Measurements from ENCODE around the gene C2orf76.
"Not testable (repeated sequence)": the region's sequence is repeated elsewhere in the genome, so short reads cannot be mapped to it uniquely, and the experiment has no call there.

C2orf76 gene

DNA sequence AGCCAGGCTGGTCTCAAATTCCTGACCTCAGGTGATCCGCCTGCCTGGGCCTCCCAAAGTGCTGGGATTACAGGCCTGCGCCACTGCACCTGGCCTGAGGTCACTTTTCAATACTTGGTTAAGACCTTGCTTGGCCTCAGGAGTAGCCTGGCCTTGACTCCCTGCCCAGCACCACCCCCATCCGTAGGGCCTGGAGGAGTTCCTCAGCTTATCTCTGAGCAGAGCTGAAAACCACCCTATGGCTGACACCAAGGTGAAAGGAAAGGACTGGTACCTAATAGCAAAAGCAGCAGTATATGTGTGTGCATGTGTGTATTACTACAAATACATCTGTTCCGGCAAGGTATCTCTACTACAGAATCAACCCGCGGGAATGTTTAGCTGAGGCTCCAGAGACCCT is 87.0 kb downstream of the C2orf76 start:
- TF ChIP-seq, protein P1, sequence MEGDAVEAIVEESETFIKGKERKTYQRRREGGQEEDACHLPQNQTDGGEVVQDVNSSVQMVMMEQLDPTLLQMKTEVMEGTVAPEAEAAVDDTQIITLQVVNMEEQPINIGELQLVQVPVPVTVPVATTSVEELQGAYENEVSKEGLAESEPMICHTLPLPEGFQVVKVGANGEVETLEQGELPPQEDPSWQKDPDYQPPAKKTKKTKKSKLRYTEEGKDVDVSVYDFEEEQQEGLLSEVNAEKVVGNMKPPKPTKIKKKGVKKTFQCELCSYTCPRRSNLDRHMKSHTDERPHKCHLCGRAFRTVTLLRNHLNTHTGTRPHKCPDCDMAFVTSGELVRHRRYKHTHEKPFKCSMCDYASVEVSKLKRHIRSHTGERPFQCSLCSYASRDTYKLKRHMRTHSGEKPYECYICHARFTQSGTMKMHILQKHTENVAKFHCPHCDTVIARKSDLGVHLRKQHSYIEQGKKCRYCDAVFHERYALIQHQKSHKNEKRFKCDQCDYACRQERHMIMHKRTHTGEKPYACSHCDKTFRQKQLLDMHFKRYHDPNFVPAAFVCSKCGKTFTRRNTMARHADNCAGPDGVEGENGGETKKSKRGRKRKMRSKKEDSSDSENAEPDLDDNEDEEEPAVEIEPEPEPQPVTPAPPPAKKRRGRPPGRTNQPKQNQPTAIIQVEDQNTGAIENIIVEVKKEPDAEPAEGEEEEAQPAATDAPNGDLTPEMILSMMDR (conservative IDR thresholded peaks at IDR 0.05; ENCODE audit: control insufficient read depth, insufficient read depth, low read depth, low read length), result no peak
- DNase-seq (ENCODE audit: low read depth), result no peak
- H3K4me3 ChIP-seq (ENCODE audit: control insufficient read depth, low read depth, low read length), result no peak overlapping the region

DNA sequence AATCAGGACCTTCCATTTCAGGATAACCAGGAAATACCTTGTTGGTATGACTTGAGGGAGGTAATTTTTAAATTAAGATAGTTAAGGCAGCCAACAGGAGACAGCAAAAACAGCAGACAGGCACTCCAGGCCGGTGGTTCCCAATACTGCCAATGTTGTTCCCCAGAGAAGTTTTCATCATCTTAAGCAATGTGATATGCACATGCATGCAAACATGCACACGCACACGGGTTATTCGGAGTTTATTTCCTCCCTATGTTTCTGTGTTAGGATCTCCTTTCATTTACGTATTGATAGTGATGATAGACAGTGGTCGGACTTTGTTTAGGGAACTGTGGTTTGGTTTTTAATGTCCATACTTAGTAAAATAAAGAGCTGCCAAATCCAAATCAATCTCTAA is 87.7 kb downstream of the C2orf76 start:
- DNase-seq (ENCODE audit: low read depth), result no peak
- TF ChIP-seq, protein P1 (conservative IDR thresholded peaks at IDR 0.05; ENCODE audit: control insufficient read depth, insufficient read depth, low read depth, low read length), result no peak
- H3K4me3 ChIP-seq (ENCODE audit: control insufficient read depth, low read depth, low read length), result no peak overlapping the region

DNA sequence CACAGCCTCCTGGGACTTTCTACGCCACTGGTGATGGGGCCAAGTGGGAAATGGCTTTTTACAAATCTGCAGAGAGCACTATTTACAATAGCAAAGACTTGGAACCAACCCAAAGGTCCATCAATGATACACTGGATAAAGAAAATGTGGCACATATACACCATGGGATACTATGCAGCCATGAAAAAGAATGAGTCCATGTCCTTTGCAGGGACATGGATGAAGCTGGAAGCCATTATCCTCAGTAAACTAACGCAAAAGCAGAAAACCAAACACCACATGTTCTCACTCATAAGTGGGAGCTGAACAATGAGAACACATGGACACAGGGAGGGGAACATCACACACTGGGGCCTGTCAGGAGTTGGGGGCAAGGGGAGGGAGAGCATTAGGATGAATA is 88.2 kb downstream of the C2orf76 start:
- not testable (repeated sequence) for DNase-seq (ENCODE audit: low read depth)

DNA sequence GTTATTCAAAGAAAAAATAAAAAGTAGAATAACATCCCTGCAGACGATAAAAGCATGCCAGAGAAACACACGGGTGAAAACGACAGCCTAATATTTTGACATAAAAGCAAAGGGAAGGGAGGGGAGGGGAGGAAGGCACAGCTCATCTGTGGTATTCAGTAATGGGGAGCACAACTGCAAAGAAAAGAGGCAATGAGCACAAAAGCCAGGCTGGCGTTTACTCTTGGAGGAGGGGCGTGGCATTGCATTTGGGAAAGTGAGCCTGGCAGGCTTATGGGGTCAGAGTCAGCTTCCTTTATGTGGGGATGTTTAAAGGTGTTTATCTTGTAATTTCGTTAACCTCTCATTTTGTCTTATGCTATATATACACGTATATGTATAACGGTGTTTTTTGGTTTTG is 89.8 kb downstream of the C2orf76 start:
- H3K4me3 ChIP-seq (ENCODE audit: control insufficient read depth, low read depth, low read length), result no peak overlapping the region
- no peak for DNase-seq (ENCODE audit: low read depth)
- TF ChIP-seq, protein P1 (conservative IDR thresholded peaks at IDR 0.05; ENCODE audit: control insufficient read depth, insufficient read depth, low read depth, low read length), result no peak

More for the DNA sequence above, 88.2 kb downstream of the C2orf76 start:
- H3K4me3 ChIP-seq (ENCODE audit: control insufficient read depth, low read depth, low read length), result not testable (repeated sequence)

DNA sequence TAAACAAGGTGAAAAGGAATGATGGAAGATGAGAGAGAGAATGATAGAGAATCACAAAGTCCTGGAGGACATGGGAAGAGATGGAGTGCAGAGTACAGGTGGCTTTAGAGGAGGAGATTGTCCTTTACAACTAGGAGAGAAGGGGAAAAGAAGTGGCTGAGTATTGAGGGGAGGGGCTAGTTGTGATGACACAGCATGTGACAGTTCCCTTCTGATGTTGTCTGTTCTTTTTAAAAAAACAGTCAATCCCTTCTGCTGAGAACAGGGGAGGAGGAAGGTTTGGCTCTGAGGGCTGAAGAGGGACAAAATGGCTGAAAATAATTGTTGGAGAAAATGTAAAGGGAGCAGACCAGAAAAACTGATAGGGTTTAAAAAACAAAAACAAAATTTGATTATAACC is 99.0 kb downstream of the C2orf76 start:
- DNase-seq (ENCODE audit: low read depth), result no peak
- H3K4me3 ChIP-seq (ENCODE audit: control insufficient read depth, low read depth, low read length), result no peak overlapping the region
- TF ChIP-seq, protein P1 (conservative IDR thresholded peaks at IDR 0.05; ENCODE audit: control insufficient read depth, insufficient read depth, low read depth, low read length), result no peak

DNA sequence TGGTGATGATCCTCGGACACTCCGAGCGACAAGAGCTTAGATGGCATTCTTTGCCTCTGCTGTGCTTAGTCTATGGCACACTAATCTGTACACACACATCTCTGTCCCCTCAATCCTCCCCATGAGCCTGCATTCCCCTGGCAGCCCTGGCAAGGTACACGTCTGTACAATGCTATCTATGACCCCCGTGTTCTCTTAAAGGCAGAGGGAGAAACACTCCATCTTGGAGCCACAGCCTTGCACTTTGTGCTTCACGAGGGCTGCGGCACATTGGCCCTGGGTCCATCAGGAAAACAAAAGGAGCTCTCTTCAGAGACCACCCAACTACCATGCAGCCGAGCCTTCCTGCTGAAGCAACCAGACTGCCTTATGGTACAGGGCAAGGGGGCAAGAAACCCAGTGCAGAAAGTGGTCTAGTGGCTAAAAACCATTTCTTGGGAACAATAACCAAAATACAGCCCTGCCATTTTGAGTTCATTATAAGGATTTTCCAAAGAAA is 100.5 kb downstream of the C2orf76 start:
- no peak for DNase-seq (ENCODE audit: low read depth)
- TF ChIP-seq, protein P1 (conservative IDR thresholded peaks at IDR 0.05; ENCODE audit: control insufficient read depth, insufficient read depth, low read depth, low read length), result no peak
- no peak overlapping the region for H3K4me3 ChIP-seq (ENCODE audit: control insufficient read depth, low read depth, low read length)

DNA sequence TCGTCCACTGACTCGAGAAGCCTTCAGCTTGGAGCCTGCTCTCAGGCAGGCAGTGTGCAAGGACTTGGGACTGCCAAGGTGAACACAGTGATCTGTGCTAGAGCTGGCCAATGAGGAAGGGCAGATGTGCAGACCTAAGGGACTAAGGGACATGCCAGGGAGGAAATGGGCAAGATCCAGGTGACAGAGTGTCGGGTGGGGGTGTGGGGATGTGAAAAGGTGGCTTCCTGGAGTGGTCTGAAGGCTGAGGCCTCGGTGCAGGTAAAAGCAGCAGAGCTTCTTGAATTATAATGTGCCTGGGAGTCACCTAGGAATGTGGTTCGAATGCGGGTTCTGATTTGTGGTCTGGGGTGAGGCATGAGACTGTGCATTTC is 101.0 kb downstream of the C2orf76 start:
- TF ChIP-seq, protein P1 (conservative IDR thresholded peaks at IDR 0.05; ENCODE audit: control insufficient read depth, insufficient read depth, low read depth, low read length), result no peak
- no peak overlapping the region for H3K4me3 ChIP-seq (ENCODE audit: control insufficient read depth, low read depth, low read length)
- DNase-seq (ENCODE audit: low read depth), result no peak

All from fibroblast of mammary gland (primary cell).